GM10248 (cell line): ENCODE data around the gene ANO1.

Experiments
- CTCF ChIA-PET: fragments of 300-600 bp; sonication (Branson Sonifier 250); formaldehyde crosslinking; extraction: SDS; loops from one replicate; lab custom pipeline; 2021; ENCODE audit warnings: antibody characterized with exemption; lab: Yijun Ruan, JAX
- POLR2A ChIA-PET: fragments of 350-650 bp; sonication (Branson Sonifier 250); formaldehyde crosslinking; extraction: SDS; loops from one replicate; lab custom pipeline; 2020; ENCODE audit warnings: antibody characterized with exemption; lab: Yijun Ruan, JAX
- DNase-seq: peaks from one replicate; pipeline ENCODE4 v3.0.0; 2012; ENCODE audit errors: extremely low spot score
- TF ChIP-seq, protein P1 (sequence below): IDR thresholded peaks from 2 replicates; pipeline ENCODE4 v1.5.1; 2012; ENCODE audit warnings: mild to moderate bottlenecking, low read depth; ENCODE audit errors: extremely low read depth, missing control alignments, control extremely low read depth

Gene ANO1

GRCh38 chr11:70140711-70141485, 62.8 kb downstream of the ANO1 start:
- TF ChIP-seq, protein P1, sequence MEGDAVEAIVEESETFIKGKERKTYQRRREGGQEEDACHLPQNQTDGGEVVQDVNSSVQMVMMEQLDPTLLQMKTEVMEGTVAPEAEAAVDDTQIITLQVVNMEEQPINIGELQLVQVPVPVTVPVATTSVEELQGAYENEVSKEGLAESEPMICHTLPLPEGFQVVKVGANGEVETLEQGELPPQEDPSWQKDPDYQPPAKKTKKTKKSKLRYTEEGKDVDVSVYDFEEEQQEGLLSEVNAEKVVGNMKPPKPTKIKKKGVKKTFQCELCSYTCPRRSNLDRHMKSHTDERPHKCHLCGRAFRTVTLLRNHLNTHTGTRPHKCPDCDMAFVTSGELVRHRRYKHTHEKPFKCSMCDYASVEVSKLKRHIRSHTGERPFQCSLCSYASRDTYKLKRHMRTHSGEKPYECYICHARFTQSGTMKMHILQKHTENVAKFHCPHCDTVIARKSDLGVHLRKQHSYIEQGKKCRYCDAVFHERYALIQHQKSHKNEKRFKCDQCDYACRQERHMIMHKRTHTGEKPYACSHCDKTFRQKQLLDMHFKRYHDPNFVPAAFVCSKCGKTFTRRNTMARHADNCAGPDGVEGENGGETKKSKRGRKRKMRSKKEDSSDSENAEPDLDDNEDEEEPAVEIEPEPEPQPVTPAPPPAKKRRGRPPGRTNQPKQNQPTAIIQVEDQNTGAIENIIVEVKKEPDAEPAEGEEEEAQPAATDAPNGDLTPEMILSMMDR = no peak
- no peak for DNase-seq
- ChIA-PET CTCF (interaction anchor here (0.6 to 1.0 kb wide), 2 partner anchors 8 to 222 kb away, joined by 3 to 5 read pairs; no protein-coding TSS in a partner anchor), POLR2A (no interaction called here)

DNA sequence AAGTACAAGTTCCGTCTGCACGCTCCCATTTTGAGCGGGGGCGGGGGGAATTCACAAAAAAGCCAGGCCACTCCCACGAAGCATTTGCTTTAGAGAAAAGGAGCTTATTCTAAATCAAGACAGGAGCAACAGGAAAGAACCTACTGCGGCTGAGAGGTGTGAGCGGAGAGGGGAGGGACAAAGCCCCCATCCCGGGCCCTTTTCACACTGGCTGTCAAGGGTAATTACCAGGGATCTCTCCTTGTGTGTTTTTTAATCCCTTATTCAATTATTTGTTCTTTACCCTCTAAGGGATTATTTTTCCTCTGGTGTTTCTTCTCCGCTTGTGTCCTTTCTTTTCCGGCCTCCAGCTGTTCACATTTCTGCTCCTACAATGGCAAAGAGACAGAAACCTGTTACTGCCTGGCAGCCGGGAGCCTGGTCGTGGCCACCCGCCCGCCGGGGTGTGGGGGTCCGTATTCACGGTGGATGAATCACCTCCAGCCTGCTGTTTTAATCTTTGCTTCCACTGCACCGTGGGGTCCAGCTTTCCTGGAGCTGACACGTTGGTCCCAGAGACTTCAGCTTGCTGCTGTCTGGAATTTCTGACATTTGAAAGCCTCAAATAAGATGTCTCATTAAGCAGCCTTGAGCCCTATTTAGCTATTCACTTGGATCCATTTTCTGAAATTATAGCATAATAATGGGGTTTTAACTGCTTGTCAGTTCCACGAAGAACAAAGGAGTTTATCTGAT, 63.5 kb downstream of the ANO1 start:
- ChIA-PET POLR2A (no interaction called here), CTCF (interaction anchor here (0.6 to 1.0 kb wide), 2 partner anchors 9 to 222 kb away, joined by 3 to 5 read pairs; no protein-coding TSS in a partner anchor)
- peak; percentile 59 for DNase-seq
- TF ChIP-seq, protein P1 = no peak

DNA sequence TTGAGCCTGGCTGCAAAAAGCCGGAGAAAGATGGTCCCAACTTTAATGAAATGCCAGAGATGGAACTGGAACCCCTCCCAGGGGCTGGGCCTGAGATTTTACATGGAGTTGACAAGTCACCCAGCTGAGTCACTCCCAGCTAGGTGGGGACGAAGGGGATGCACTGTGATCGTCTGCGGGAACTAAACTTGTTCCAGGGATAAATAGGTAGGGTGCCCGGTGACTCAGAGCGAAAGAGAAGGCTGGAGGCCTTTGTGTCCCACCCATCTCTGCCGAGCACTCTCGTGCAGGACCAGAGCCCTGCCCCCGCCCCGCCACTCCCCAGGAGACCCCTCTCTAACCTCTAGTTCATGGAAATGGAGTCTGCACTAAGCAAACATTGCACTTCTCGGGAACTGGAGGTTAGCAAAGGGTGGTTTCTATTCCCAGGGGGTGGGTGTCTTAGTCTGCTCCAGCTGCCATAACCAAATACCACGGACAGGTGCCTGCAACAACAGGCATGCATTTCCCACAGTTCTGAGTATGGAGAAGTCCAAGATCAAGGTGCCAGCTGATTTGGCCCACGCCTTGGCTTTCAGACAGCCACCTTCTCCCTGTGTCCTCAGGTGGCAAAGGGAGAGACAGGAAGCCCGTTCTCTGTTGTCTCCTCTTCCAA, 64.2 kb downstream of the ANO1 start:
- POLR2A ChIA-PET = no interaction called here
- TF ChIP-seq, protein P1 = no peak
- CTCF ChIA-PET = interaction anchor here (1.1 to 1.8 kb wide), 2 partner anchors 15 to 63 kb away, joined by 3 to 5 read pairs; no protein-coding TSS in a partner anchor
- DNase-seq = no peak

DNA sequence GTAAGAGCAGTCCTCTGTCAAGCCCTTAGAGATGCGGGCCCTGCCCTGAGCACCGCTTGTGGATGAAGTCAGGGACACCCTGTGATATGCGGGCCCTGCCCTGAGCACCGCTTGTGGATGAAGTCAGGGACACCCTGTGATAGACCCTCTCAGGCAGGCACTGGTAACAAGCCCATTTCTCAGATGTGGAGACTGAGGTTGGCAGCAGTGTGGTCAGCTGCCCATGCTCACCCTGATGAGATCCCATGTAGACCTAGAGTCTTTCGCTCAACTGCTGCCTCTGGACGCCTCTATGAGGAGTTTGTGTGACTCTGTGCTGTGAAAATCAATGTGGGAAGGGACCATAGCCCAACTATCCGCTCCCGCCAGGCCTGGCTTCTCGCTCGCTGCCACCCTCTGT, 66.1 kb downstream of the ANO1 start:
- ChIA-PET CTCF (no interaction called here), POLR2A (no interaction called here)
- TF ChIP-seq, protein P1 = no peak
- no peak for DNase-seq

DNA sequence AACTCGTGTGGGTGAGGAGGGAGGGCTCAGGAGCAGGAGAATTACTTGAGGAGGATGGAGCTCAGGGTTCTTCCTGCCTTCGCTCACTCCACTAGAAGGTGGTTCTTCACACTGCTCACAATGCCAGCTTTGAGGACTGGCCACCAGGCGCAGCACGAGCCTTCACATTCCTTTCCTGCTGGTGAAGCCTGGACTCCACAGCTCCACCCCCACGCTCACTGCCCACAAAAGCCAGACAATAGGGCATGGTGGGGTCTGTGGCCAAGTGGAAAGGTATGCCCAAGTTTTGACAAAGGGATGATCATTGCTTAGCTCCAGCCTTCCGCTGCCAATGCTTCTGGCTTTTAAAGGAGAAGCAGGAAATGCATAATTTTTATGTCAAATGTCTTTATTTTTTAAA, 67.0 kb downstream of the ANO1 start:
- no peak for DNase-seq
- ChIA-PET CTCF (no interaction called here), POLR2A (no interaction called here)
- TF ChIP-seq, protein P1 = no peak

DNA sequence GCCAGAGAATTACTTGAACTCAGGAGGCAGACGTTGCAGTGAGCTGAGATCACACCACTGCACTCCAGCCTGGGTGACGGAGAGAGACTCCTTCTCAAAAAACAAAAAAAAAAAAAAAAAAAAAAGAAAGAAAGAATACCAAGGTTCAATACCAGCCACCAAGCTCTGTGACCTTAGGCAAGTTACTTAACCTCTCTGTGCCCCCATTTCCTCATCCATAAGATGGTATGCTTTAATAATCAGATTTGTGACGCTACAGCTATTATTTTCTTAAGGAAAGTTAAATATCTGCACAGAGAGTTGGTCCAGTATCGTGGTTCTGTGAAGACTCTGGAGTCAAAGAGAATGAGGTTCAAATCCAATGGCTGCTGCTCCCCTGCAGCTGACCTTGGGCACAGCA, 67.7 kb downstream of the ANO1 start:
- CTCF ChIA-PET = no interaction called here

More for the DNA sequence above, 67.7 kb downstream of the ANO1 start:
- DNase-seq = no peak
- POLR2A ChIA-PET = no interaction called here
- TF ChIP-seq, protein P1 = no peak
